Thoracic aorta (tissue), 2 donors: ENCODE measurements around the gene IFNG-AS1. TPM values are rescaled to one million over a fixed set of nuclear protein-coding genes. Genes with fewer than 3 reads are reported as not detected.

ENCODE experiments used
- ATAC-seq: fragments of 150-250 bp; one replicate; pipeline ENCODE4 v1.8.0; 2017; ENCODE audit warnings: low read depth; ENCODE audit not compliant: insufficient number of reproducible peaks, low FRiP score
- DNase-seq: peaks from one replicate; pipeline ENCODE4 v3.0.0-alpha.2; 2020; ENCODE audit warnings: low spot score
- H3K27ac ChIP-seq, 2 donors: fragments of 200-600 bp; sonication (generic); 1 replicate in 1 of 2; 2 replicates in 1 of 2; pipeline ENCODE4 v1.5.1; 2016; ENCODE audit warnings: mild to moderate bottlenecking in 2 of 2, moderate library complexity in 2 of 2
- H3K27me3 ChIP-seq: fragments of 200-600 bp; sonication (generic); replicated peaks from 2 replicates; pipeline ENCODE4 v1.6.0; 2016; ENCODE audit warnings: mild to moderate bottlenecking; ENCODE audit not compliant: insufficient read depth
- H3K36me3 ChIP-seq: fragments of 200-600 bp; sonication (generic); one replicate; pipeline ENCODE4 v1.5.1; 2016
- H3K4me1 ChIP-seq, 2 donors: fragments of 200-600 bp; sonication (generic); 1 replicate in 1 of 2; 2 replicates in 1 of 2; pipeline versions ENCODE4 v1.5.1 to v1.6.0; 2016; ENCODE audit warnings: low read depth in 2 of 2, mild to moderate bottlenecking in 1 of 2; ENCODE audit not compliant: control insufficient read depth in 1 of 2
- H3K4me3 ChIP-seq: fragments of 200-600 bp; sonication (generic); 2 replicates; pipeline ENCODE4 v1.5.1; 2016; ENCODE audit warnings: mild to moderate bottlenecking
- H3K9me3 ChIP-seq: fragments of 200-600 bp; sonication (generic); 2 replicates; pipeline ENCODE4 v1.5.1; 2016
- total RNA-seq, 2 donors: library from RNA; depleted of rRNA; stranded (reverse); fragments of >200 nt; gene quantifications; one replicate each; pipeline versions ENCODE4 v1.1.0 to v1.2.3, GENCODE V29; 2016
- TF ChIP-seq, protein P1 (sequence below): fragments of 200-600 bp; sonication (generic); IDR thresholded peaks from one replicate; pipeline ENCODE4 v1.5.1; 2019; ENCODE audit warnings: antibody characterized with exemption

Gene IFNG-AS1
- total RNA-seq = under 1 TPM in 1 of 2 donors, not detected in 1; 0.92 TPM

DNA sequence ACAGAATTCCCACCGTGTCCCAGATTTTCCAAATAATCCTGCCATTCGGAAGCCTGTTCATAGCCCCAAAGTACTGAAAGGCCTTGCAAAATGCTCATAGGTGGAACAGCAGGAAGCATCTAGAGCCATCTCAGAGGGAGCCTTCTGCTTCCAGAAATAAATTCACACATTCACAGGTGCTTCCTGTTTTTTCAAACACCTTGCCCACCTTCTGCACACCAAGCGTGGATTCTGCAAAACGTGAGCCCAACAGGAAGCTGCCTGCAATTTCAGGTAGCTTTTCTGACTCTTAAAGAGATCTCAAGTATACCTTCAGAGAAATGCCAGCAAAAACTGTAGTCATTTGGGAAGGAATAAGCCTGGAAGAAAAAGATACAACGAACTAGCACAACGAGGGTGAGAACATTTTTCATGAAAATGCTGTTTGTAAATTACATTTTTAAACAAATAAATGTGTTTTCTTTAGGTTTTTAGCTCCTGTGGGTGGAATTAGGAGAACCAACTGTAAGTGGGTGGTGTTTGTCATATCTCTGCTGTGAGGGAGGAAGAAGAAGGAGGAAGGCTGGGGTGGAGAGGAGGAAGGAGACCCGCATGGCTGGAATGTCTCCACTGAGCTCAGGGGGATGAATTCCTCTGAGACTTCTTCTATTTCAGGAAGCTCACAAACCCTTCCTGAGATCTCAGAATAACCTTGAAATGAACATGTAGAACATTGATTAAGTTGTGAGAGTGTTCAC, at the start of gene IFNG-AS1:
Gene IFNG-AS1, plus strand, starts transcription at position 264 of the 737 bp plus-strand sequence.
- Histone ChIP-seq H3K9me3 (no peaks in the 10 kb centered on the region), H3K4me3 (no peak within 1 kb of the TSS), H3K27me3 (no peaks in the 10 kb centered on the region), H3K27ac (no peak within 1 kb of the TSS), H3K36me3 (no peaks in the 10 kb centered on the region), H3K4me1 (no peaks in the 10 kb centered on the region)
- ATAC-seq (no peak), DNase-seq (no peak)
- TF ChIP-seq, protein P1, sequence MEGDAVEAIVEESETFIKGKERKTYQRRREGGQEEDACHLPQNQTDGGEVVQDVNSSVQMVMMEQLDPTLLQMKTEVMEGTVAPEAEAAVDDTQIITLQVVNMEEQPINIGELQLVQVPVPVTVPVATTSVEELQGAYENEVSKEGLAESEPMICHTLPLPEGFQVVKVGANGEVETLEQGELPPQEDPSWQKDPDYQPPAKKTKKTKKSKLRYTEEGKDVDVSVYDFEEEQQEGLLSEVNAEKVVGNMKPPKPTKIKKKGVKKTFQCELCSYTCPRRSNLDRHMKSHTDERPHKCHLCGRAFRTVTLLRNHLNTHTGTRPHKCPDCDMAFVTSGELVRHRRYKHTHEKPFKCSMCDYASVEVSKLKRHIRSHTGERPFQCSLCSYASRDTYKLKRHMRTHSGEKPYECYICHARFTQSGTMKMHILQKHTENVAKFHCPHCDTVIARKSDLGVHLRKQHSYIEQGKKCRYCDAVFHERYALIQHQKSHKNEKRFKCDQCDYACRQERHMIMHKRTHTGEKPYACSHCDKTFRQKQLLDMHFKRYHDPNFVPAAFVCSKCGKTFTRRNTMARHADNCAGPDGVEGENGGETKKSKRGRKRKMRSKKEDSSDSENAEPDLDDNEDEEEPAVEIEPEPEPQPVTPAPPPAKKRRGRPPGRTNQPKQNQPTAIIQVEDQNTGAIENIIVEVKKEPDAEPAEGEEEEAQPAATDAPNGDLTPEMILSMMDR = no peak

- Histone ChIP-seq H3K27ac (no peak overlapping the region), H3K36me3 (no peaks in the 10 kb centered on the region), H3K4me1 (no peaks in the 10 kb centered on the region), H3K27me3 (no peaks in the 10 kb centered on the region), H3K4me3 (no peak overlapping the region), H3K9me3 (no peaks in the 10 kb centered on the region)
- DNase-seq (no peak), ATAC-seq (no peak)
- TF ChIP-seq, protein P1 = no peak
Observed at GRCh38 chr12:67939611-67940010, 49.6 kb upstream of the IFNG-AS1 start.

- TF ChIP-seq, protein P1 = no peak
- DNase-seq (no peak), ATAC-seq (no peak)
- no peak overlapping the region for H3K4me3 ChIP-seq
- H3K27ac ChIP-seq = no peak overlapping the region
- H3K9me3 ChIP-seq = no peaks in the 10 kb centered on the region
- no peaks in the 10 kb centered on the region for H3K4me1 ChIP-seq
- no peaks in the 10 kb centered on the region for H3K27me3 ChIP-seq
- H3K36me3 ChIP-seq = no peaks in the 10 kb centered on the region
Observed at GRCh38 chr12:67940780-67941243, 48.4 kb upstream of the IFNG-AS1 start.

- no peak for DNase-seq
- Histone ChIP-seq H3K36me3 (no peaks in the 10 kb centered on the region), H3K27me3 (no peaks in the 10 kb centered on the region), H3K27ac (no peak overlapping the region), H3K4me1 (no peaks in the 10 kb centered on the region), H3K9me3 (no peaks in the 10 kb centered on the region), H3K4me3 (no peak overlapping the region)
- TF ChIP-seq, protein P1 = no peak
- no peak for ATAC-seq
Observed at GRCh38 chr12:67942724-67943123, 46.5 kb upstream of the IFNG-AS1 start.

GRCh38 chr12:67943141-67943892, 45.9 kb upstream of the IFNG-AS1 start:
- Histone ChIP-seq H3K36me3 (no peaks in the 10 kb centered on the region), H3K4me1 (no peaks in the 10 kb centered on the region), H3K27me3 (no peaks in the 10 kb centered on the region), H3K4me3 (no peak overlapping the region), H3K27ac (no peak overlapping the region), H3K9me3 (no peaks in the 10 kb centered on the region)
- DNase-seq (peak; percentile 48), ATAC-seq (peak; percentile 94)
- TF ChIP-seq, protein P1 = peak; percentile 74
